ENCODE measurements around the gene NXN.
"Not testable (repeated sequence)": the region's sequence is repeated elsewhere in the genome, so short reads cannot be mapped to it uniquely, and the experiment has no call there.

Gene NXN

DNA sequence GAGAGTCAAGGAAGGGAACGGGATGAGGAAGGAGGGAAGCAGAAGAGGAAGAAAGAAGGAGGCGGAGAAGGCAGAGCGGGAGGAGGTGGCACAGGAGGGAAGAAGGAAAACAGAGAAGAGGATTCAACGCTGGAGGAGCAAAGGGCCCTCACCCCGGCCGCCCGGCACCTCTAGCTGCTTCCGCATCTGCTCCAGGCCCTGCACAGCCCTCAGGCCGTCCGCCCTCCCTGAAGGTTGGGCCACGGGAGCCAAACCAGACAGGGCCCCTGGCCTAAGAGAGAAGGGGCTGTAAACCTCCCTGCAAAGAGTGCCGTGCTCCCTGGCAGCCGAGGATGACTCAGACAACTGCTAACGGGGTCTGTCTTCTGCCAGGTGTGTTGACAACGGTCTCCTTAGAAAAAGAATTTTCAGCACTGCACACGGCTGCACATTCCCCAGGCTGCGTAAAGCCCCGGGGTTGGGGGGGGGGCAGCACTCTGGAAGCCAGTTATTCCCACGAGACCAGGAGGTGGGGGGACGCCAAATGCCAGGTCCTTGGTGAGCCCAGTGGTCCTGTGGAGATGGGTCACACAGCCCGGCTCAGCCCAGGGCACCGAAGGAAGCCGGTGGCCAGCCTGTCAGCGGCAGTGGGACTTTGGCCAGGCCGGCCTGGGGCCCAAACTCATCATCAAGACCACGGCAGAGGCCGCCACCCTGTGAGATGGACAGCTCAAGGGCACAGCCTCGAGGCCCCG lies 168.4 kb downstream of the NXN start:
- no peak for TF ChIP-seq ZFX (IDR thresholded peaks at IDR 0.05)
- no peak overlapping the region for H3K27ac ChIP-seq

- TF ChIP-seq CTCF (conservative IDR thresholded peaks at IDR 0.05) (no peak), ZFX (IDR thresholded peaks at IDR 0.05) (no peak)
- no peak overlapping the region for H3K27ac ChIP-seq
Measured at GRCh38 chr17:807523-808294, 171.9 kb downstream of the NXN start.

DNA sequence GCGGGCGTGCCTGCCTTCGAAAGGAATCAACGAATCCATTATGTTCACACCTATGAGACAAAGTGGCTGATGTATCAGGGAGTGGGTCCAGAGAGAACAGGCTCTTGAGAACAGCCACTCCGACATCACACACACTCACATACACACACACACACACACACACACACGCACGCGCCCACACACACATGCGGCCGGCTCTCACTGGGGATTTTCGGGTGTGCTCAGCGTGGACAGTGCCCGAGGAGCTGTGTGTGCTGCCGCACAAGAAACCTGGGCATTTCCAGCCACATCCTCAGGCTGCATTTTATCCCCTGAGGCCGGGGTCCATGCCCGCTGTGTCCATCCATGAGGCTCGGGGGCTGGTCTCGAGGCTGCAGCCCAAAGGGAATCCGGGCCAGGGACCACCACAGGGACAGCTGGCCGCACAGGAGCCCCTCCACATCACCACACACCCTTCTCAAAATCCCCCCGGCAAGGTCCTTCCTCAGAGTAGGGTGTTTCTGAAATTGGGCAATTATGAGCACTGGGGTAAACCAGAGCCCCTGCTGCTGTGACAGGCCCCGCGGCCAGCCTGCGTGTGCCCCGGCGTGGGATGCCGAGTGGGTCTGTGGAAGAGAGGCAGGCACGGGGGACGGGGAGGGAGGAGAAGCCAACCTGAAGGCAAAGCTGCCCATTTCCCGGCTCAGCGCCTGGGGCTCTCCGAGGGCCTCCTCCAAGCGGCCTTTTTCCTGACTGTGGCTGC lies 172.6 kb downstream of the NXN start:
- no peak overlapping the region for H3K27ac ChIP-seq
- TF ChIP-seq CTCF (conservative IDR thresholded peaks at IDR 0.05) (no peak), ZFX (IDR thresholded peaks at IDR 0.05) (no peak)

- no peak overlapping the region for H3K27ac ChIP-seq
- no peak for TF ChIP-seq CTCF (conservative IDR thresholded peaks at IDR 0.05)
- no peak for TF ChIP-seq ZFX (IDR thresholded peaks at IDR 0.05)
Measured at GRCh38 chr17:806346-806745, 173.2 kb downstream of the NXN start.

DNA sequence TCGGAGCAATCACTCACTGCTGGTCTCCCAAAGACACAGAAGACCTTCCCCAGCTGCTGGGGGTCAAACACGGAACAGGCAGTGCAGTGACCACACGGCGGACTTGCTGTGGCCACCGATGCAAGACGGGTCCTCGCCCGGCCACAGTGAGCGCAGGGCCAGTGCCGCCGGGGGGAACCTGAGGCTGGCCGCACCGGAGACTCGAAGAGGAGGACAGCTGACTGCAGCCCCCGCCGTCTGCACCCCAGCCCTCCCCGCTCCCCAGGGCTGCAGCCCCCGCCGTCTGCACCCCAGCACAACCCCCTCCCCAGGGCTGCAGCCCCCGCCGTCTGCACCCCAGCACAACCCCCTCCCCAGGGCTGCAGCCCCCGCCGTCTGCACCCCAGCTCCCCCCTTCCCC lies 173.7 kb downstream of the NXN start:
- not testable (repeated sequence) for H3K27ac ChIP-seq

DNA sequence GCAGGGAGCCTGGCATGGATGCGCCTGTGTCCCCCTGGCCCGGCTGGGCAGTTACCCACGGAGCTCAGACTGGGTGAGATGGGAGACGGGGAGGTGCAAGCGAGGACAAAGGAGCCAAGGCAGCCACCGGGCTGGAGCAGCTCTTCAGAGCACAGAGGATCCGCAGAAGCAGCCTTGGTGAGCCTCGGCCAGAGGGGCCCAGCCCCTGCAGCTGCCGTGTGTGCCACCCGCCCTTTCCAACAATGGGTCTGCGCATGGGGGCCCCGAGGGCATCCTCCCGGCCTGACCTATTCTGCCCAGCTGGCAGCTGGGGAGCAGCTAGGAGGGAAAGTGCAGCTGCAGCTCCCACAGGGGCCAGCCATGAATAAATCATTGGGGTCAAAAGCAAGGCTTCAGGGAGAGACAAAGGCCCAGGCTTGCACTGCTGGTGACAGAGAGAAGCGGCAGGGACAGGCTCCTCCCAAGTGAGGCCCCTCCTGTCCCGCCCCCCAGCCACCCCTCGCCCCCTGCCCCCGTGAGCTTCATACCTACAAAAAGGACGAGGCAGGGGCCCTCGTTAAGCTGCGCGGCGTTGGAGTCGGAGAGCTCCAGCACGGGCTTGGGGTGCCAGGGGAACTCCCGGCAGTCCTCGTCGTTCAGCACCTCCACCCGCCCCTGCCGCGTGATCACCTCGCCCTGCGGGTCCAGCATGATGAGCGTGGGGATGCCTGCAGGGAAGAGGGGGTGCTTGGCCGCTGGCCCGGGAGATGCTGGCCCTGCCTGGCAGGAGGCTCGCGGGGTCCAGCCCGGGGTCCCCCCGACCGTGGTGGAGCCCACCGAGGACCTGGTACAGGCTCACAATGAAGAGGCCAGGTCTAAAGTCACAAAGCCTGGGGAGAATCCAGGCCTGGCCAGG lies 174.8 kb downstream of the NXN start:
- TF ChIP-seq CTCF (conservative IDR thresholded peaks at IDR 0.05) (no peak), ZFX (IDR thresholded peaks at IDR 0.05) (no peak)

DNA sequence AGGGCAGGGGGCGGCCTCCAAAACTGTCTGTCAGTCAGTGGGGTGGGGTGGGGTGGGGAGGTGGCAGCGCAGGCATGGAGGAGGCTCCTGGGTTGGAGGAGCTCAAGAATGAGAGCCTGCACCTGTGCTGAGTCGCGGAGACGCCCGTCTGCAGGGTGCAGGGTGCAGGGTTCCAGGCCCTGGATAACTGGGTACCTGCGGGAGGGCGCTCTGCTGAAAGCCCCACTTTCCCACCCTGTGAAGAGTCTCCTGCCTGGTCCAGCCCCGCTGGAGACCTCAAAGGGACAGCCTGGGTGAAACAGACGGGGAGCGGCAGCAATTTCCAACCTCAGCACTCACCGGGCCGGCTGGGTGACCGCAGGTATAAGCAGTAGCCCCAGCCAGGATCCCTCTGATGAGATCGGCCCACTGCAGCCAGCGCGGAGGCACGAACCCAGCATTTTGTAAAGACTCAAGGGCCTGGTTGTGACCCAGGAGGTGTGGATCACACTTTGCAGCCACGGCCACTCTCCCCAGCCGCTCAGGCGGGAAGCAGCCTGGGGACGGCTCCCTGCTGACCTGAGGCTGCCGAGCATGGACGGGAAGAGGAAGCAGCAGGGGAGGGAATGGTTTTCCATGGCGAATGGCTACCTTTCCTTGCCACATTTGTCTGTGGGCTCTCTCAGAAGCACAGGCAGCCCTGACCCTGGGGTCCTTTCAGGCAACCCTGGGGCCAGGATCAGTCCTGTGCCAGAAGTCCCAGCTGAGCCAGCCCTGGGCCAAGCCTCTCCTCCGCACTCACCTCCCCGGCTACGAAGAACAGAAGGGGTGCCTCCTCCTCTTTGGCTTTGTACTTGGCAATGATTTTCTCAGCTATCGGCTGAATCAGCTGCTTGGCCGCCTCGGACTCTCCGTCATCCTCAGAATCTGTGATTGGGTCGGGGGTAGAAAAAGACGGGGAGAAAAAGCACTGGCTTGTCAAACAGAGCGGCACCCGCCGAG lies 176.4 kb downstream of the NXN start:
- no peak overlapping the region for H3K27ac ChIP-seq
- TF ChIP-seq ZFX (IDR thresholded peaks at IDR 0.05), result no peak
- TF ChIP-seq CTCF (conservative IDR thresholded peaks at IDR 0.05), result no peak

More for the DNA sequence above, 174.8 kb downstream of the NXN start:
- no peak overlapping the region for H3K27ac ChIP-seq

Measured in C4-2B (cell line).